ENCODE data around the gene CALCOCO1.
"Not testable (repeated sequence)": the region's sequence is repeated elsewhere in the genome, so short reads cannot be mapped to it uniquely, and the experiment has no call there.

Gene CALCOCO1

GRCh38 chr12:53710091-53710490, 17.2 kb downstream of the CALCOCO1 start:
- no peak for DNase-seq (ENCODE audit: low read depth, low spot score)

DNA sequence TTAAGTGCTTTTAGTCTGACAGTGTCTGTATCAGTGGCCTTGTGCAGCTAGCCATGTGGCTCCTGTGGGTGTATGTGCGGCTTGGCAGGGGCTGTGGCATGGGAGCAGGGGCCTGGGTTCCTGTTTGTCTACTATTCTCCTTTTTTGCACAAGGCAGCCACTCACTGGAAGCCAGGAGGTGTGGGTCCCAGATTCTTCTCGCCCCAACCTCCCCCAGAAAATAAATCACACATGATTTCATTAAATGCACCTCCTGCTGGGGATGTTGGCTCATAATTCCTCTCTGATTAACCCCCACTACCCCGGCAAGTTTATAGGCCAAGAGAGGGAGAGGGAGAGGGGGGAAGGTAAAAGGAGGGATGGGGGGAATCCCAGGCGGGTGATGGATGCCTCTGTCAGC, 17.6 kb downstream of the CALCOCO1 start:
- no peak for DNase-seq (ENCODE audit: low read depth, low spot score)
- no peak overlapping the region for H3K4me3 ChIP-seq (ENCODE audit: low read length)

More at GRCh38 chr12:53710091-53710490, 17.2 kb downstream of the CALCOCO1 start:
- H3K4me3 ChIP-seq (ENCODE audit: low read length): no peak overlapping the region

- no peak overlapping the region for H3K4me3 ChIP-seq (ENCODE audit: low read length)
- no peak for DNase-seq (ENCODE audit: low read depth, low spot score)
These were observed 21.2 kb downstream of the CALCOCO1 start for GRCh38 chr12:53706080-53706479.

- H3K4me3 ChIP-seq (ENCODE audit: low read length): no peak overlapping the region
- DNase-seq (ENCODE audit: low read depth, low spot score): no peak
These were observed 23.5 kb downstream of the CALCOCO1 start for GRCh38 chr12:53703756-53704155.

DNA sequence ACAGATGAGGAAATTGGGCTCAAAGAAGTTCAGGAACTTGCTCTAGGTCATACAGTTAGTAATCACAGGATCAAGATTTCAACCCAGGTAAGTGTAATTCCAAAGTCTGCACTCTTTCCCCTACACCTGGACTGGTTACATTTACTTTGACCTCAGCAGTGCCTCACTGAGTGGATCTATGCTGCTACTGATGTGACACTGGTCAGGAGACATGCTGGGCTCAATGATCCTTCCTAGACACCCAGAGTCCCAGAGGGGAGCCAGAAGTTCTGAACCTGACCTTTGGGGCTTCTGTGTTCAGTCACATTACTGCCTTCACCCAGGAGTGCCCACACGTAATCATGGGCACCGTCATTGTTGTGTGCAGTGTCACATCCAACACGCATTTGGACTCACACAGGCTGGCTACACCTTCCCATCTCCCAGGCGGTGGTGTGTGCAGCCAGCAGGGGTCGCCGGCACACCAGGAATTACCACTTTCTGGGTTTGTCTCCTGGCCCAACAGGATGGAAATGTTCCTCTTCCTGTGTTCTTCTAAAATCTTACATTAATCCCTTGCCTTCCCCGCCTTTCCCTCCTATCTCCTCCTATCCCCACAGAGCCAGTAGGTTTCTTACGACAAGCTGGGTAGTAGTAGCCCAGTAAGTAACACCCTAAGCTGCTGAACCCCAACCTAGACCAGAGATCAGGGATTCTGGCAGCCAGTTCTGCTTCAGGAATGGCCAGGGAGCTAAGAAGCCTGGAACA, 25.6 kb downstream of the CALCOCO1 start:
- H3K4me3 ChIP-seq (ENCODE audit: low read length): no peak overlapping the region
- DNase-seq (ENCODE audit: low read depth, low spot score): peak; percentile 37

DNA sequence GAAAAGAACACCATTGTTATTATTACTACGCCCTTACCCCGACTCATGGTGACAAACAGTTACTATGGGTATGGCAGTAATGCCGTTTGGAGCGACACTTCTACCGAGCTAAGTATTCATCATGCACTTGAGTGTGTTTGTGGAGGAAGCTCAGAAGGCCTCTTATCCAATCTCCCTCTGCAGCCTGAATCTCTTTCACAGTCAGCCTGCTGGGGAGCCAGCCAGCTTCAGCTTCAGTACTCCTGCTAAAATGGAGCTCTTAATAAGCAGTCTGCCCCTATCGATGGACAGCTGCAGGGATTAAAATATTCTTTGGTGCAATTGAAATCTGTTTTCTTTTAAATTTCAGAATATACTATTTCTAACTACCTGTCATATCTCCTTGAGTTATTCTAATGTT, 26.7 kb downstream of the CALCOCO1 start:
- H3K4me3 ChIP-seq (ENCODE audit: low read length): no peak overlapping the region
- no peak for DNase-seq (ENCODE audit: low read depth, low spot score)

- H3K4me3 ChIP-seq (ENCODE audit: low read length): no peak overlapping the region
- no peak for DNase-seq (ENCODE audit: low read depth, low spot score)
These were observed 27.6 kb downstream of the CALCOCO1 start for GRCh38 chr12:53699678-53700025.

GRCh38 chr12:53698948-53699677, 28.1 kb downstream of the CALCOCO1 start:
- no peak for DNase-seq (ENCODE audit: low read depth, low spot score)
- no peak overlapping the region for H3K4me3 ChIP-seq (ENCODE audit: low read length)

DNA sequence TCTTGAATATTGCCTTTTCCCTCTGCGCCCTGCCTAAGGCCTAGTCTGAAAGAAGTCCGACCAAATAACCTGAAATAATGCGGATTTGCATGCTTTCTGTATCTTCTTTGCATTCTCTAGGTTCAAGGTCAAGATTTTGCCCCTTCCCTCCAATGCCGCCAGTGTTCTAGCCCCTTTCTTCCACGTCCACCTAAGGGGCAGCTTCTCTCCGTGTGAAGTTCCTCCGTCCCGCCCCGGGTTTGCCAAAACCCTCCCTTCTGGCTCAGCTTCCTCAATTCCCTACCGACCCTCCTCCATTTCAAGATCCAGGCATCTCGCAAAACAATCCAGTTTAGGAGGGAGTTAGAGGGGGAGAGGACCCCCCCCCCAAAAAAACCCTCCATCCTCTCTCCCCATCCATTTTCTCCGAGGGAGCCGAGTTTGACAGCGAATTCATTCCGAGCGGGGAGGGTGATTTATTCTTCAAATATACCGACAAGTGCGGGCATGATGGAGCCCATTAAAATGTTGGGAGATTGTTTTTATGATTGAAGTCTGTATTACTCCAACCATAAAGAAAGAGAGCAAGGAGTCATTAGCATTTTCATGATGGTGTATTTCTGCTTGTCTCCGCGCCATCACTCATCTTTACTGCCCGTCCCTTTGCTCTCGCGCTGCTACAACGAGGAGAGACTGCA, 30.5 kb downstream of the CALCOCO1 start:
- no peak overlapping the region for H3K4me3 ChIP-seq (ENCODE audit: low read length)
- DNase-seq (ENCODE audit: low read depth, low spot score): no peak

GRCh38 chr12:53696285-53696654, 31.0 kb downstream of the CALCOCO1 start:
- no peak overlapping the region for H3K4me3 ChIP-seq (ENCODE audit: low read length)
- DNase-seq (ENCODE audit: low read depth, low spot score): peak; percentile 76

DNA sequence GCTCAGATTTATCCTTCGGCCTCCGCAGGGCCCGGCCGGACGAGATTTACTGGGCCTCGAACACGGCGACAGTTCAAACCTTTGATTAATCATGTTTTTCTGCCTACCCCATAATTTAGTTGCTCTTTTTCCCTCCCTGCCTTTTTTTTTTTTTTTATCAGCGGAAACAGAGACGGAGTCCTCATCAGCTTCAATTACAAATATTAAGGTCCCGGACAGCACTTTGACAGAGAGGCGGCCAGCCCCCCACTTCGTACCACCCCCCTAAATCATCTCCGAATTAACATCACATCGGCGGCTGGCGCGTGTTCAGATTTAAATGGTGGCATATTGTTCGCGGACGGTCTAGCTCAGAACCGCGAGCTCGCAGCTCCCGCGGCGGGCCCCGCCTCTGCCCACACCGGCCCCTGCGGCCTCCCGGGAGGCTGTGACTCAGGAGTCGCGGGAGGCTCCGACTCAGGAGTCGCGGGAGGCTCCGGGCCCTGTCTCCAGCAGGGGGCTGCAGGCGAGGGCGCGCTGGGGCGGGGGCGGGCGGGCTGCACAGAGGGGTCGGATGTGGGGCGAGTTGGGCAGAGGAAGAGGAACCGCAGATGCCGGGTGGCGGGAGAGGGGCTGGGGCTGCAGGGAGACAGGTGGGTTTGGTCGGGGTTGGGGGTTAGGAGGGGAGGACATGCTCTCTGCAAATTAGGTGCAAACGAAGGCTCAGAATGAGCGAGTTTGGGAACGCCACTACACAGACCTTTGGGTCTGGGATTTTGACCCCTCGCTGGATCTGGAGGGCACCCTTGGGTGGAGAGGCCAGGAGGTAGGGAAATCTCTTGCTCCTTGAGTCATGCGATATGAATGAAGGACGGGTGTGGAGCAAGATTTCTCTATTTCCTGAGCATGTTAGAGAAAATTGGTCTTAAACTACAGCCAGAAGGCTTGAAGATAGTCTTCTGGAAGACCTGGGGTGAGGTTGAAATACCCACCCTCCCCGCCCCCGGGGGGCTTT, 31.8 kb downstream of the CALCOCO1 start:
- no peak for DNase-seq (ENCODE audit: low read depth, low spot score)
- peak overlapping the region; percentile 37 for H3K4me3 ChIP-seq (ENCODE audit: low read length)

- no peak for DNase-seq (ENCODE audit: low read depth, low spot score)
- no peak overlapping the region for H3K4me3 ChIP-seq (ENCODE audit: low read length)
These were observed 32.5 kb downstream of the CALCOCO1 start for GRCh38 chr12:53694756-53695151.

GRCh38 chr12:53688134-53688533, 39.1 kb downstream of the CALCOCO1 start:
- no peak overlapping the region for H3K4me3 ChIP-seq (ENCODE audit: low read length)
- DNase-seq (ENCODE audit: low read depth, low spot score): no peak

DNA sequence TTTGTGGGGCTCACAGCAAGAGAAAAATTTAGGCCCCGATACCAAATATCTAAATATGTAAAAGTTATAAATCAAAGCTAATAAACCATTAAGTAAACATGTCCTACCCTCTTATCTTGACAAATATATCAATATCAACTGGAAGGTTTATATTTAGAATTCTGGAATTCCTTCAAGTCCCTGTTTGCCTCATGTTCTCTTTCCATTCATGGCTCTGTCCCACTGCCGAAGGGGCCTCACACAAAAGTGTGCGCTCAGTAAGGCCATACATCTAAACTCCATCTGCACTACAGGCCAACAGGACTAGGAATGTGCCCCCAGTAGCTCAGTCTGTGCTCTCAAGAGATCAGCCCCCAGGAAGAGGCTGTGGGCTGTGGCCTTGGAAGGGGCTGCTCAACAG, 40.8 kb downstream of the CALCOCO1 start:
- DNase-seq (ENCODE audit: low read depth, low spot score): no peak
- no peak overlapping the region for H3K4me3 ChIP-seq (ENCODE audit: low read length)

DNA sequence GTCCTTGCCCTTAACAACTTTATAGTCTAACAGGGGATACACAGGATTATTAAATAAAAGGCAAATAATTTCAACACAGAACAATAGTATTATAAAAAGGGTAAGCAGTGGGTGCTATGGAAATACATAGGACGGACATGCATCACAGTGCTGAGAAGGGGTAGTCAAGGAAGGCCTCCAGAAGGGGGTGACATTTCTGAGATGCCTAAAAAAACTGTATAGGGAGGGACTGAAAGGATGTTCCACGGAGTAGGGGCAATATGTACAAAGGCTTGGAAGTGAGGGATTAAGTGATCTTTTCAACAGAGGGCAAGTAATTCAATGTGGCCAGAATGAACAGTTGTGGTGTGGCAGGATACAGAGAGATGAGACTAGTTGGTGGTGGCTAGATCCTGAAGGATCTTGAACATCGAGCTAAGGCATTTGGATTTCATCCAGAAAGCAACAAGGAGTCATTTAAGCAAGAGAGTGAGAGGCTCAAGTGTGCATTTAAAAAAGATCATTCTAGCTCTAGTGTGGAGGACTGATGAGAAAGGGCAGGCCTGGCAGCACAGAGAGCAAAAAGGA, 42.5 kb downstream of the CALCOCO1 start:
- no peak for DNase-seq (ENCODE audit: low read depth, low spot score)
- no peak overlapping the region for H3K4me3 ChIP-seq (ENCODE audit: low read length)

- no peak overlapping the region for H3K4me3 ChIP-seq (ENCODE audit: low read length)
- no peak for DNase-seq (ENCODE audit: low read depth, low spot score)
These were observed 43.3 kb downstream of the CALCOCO1 start for GRCh38 chr12:53683983-53684382.

GRCh38 chr12:53683494-53683893, 43.8 kb downstream of the CALCOCO1 start:
- no peak for DNase-seq (ENCODE audit: low read depth, low spot score)
- no peak overlapping the region for H3K4me3 ChIP-seq (ENCODE audit: low read length)

DNA sequence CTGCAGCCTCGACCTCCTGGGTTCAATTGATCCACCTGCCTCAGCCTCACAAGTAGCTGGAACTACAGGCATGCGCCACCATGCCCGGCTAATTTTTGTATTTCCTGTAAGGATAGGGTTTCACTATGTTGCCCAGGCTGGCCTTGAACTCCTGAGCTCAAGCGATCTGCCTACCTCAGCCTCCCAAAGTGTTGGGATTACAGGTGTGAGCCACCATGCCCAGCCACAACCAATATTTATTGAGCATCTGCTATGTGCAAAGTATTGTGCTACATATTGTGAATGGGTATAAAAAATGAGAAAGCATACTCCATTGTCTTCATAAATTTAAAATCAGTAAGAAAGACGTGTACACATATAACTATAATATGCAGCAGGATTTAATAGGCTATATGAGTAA, 47.2 kb downstream of the CALCOCO1 start:
- not testable (repeated sequence) for DNase-seq (ENCODE audit: low read depth, low spot score); H3K4me3 ChIP-seq (ENCODE audit: low read length)

DNA sequence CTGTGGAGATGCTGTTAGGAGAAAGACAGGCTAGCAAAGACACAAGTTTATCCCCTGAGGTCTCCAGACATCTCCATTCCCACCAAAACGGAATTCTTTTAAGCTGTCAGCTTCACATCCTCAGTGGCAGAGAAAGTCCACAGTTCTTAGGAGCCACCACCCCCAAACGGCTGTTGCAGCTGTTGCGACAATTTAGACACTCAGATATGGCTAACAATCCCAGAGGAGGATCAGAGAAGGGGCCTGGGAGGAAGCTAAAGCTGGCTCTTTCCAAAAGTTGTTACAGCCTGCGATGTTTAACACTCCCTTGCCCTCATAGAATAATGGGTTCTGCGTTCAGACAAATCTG, 49.5 kb downstream of the CALCOCO1 start:
- H3K4me3 ChIP-seq (ENCODE audit: low read length): no peak overlapping the region
- DNase-seq (ENCODE audit: low read depth, low spot score): no peak

Measured in Jurkat, Clone E6-1 (cell line).